HT1080 (cell line): Measurements from ENCODE around the gene ITGB5. TPM values are rescaled to one million over a fixed set of nuclear protein-coding genes. Genes with fewer than 3 reads are reported as not detected.

Experiments used
- DNase-seq: peaks from one replicate; pipeline ENCODE4 v3.0.0-alpha.2; 2015; ENCODE audit warnings: low read depth
- total RNA-seq: library from RNA; depleted of rRNA; stranded (reverse); fragments of >200 nt; shearing (Covaris generic); gene quantifications from 2 replicates; pipeline ENCODE4 v1.2.3, GENCODE V29; 2014

ITGB5 gene
- total RNA-seq, 1 experiment from 2014 or later, result 185 TPM

DNA sequence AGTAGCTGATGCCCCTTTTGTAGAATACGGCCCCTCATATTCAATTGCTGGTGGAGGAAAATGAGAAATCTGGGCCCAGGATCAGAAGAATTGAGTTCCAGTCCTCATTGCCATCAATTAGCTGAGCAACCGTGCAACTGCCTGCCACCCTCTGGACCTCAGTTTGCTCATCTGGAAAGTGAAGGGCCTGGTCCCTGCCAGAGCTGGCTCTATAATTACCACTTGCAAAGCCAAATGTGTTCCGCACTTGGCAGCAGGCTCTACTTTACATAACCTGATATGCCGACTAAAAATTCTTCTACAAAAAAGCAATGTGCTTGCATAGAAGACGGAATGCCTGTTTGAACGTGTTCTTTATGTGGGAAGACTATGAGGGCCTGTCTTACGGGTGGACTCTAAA is 8.6 kb upstream of the ITGB5 start:
- no peak for DNase-seq

DNA sequence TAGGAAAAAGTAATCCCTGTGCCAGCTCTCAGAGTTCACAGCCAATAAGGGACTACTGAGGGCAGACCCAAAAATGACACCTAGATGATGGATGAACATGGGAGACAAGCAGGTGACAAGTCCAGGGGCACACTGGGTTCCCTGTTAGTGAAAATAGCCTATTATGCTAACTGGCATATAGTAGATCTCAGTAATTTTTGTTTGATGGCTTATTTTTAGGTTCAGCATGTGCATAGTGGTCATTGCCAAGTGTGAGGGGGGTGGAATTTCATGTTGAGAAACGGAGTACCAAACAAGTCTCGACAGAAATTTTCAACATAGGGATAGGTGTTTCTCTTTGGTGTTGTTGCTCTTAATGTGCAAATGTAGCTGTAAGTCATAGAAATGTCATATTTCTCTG is 6.4 kb upstream of the ITGB5 start:
- DNase-seq, result no peak

DNA sequence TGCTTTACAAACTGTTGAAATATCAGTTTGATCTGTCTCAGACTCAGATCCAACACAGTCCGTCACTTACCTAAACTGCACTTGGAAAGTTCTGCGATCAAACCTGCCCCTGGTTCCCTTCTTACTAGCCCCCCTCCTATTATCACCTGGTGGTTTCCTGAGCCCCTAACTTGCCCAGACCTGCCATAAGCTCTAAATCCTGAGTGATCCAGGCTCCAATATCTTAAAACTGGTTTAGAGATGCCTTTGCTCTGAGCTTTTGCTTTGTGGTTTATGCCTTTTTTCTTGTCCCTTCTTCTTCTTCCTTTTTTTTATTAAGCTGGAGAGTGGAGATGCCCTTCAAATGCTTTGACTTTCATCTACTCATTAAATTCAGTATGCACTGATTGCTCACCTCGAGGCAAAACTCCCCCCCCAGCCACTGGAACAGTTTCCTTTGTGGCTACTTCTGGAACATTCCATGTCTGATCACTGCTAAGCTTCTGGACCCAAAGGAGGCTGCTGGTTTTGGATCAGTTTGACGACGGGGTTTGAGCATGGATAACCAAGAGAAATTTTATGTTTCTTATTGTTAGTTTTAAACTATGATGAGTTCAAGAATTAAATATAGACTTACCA is 3.5 kb upstream of the ITGB5 start:
- no peak for DNase-seq

DNA sequence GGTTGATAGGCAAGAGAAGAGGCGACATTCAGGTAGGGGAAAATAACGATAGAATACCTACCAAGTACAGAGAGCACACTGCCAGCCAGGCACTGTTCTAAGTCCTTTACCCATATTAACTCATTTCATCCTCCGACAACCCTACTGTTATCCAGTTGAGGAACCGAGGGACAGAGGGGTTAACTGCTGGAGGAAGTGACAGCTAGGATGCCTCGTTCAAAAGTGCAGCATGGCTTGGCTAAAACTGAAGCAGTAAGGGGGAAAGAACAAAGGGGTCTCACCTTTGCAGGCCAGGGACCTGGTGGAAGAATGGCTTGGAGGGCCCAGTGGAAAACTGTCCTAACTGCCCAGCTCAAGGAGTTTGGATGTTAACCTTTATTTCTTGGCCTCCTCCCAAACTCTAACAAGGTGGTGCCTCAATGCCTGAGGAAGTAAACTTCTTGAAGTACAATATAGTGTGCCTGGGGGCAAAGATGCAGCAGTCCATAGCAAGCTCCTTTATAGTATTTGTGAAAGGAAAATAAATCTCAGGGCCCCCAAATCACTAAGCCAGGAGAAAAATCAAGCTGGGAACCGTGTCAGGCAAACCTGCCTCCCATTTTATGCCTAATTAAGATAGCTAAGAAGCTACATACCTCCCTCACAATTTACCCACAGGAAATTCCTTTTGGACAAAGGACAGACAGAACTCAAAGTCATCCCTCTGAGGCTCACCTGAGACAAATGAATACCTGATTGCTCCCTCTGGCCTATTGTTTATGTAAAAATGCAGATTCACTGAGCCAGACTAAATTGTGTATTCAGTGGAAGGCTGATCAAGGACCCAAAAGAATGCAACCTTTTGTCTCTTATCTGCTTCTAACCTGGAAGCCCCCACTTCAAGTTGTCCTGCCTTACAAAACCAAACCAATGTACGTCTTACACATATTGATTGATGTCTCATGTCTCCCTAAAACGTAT is 1.6 kb upstream of the ITGB5 start:
- no peak for DNase-seq

DNA sequence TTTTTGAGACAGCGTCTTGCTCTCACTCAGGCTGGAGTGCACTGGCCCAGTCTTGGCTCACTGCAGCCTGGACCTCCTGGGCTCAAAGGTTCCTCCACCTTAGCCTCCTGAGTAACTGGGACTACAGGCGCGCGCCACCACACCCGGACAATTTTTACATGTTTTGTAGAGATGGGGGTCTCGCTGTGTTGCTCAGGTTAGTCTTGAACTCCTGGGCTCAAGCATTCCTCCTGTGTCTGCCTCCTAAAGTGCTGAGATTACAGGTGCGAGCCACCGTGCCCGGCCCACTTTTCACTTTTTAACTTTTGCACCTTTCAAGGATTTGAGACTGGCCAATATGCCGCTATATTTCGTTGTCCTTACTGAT is 750 bp upstream of the ITGB5 start:
- DNase-seq, result no peak

DNA sequence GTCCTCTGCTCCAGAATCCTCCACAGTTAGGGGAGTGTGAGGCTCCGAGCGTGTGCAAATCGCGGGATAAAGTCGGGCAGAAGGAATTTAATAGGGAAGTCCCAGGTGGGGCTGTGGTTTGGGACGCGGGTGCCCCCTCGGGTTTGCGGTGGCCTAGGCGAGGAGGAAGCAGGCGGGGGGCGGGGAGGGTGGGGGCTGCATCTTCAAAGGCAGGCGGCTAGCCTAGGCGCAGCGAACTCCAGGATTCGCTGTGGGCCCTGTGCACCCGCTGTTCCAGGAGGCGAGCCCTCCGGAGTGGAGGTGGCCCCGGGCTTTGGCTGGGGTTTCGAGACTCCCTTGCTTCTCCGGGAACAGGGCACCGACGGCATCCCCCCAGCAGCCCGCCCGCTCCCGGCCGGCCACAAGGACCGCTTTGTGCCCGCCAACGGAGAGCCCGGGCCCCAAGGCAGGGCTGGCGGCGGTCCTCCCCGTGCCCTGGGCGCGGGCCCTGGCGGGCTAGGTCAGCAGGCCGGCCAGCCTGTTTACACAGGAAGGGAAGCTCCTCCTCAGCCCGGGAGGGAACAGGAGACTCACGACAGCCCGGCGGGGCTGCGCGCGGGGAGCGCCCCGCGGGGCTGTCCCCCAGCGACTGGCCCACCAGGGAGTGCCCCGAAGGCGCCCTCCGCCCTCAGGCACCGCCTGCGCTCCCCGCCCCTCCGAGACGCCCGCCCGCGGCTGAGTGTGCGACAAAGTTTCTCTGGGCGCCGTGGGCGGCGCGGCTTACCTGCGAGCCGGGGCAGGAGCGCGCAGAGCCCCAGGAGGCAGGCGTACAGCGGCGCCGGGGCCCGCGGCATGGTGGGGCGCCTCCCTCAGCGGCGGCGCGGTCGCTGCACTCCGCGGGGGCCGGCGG is 753 bp downstream of the ITGB5 start:
- DNase-seq, result peak; percentile 72

DNA sequence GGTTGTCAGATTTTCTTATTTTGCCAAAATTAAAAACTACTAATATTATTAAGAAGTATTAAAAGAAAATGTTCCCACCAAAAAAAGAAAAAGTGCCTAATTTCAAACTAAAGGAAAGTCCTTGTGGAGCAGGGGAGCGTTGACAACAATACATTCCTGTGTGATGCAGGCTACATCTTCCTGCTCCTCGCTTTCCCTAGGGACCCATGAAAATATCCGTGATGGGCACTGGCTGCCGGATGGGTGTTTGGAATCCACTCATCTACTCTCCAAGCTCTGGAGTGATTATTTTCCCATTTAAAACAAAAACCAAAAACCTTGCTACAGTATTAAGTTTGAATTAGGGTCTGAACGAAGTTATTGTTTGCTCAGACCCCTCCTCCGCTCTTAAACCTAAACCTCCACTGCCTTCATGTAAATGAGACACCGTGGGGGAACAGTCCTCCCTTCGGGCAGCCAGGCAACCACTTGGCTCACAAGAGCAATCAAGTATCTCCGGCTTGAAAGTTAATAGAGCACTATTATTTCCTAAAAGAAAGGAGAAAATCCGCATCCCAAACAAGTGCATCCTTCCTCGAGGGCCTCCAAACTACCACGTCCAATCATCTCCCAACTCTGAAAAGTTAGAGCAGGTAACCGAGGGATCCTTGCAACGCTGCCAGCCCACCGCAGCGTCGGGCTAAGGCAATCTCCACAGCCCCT is 1.5 kb downstream of the ITGB5 start:
- peak; percentile 36 for DNase-seq

DNA sequence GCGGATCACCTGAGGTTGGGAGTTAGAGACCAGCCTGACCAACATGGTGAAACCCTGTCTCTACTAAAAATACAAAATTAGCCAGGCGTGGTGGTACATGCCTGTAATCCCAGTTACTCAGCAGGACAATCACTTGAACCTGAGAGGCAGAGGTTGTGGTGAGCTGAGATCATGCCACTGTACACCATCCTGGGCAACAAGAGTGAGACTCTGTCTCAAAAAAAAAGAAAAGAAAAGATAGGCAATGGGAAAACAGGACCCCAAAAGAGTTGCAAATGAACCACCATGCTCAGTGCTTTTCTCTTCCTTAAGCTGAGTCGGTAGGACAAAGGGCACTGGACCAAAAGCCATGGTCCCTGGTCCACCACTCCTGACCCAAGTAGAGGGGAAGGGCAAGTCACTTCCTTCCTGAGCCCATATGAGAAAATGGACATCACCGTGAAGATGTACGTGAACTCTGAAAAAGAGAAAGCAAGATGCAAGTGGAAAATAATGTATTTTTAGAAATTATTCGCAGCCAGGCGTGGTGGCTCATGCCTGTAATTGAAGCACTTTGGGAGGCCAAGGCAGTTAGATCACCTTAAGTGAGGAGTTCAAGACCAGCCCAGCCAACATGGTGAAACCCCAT is 2.6 kb downstream of the ITGB5 start:
- peak; percentile 46 for DNase-seq

DNA sequence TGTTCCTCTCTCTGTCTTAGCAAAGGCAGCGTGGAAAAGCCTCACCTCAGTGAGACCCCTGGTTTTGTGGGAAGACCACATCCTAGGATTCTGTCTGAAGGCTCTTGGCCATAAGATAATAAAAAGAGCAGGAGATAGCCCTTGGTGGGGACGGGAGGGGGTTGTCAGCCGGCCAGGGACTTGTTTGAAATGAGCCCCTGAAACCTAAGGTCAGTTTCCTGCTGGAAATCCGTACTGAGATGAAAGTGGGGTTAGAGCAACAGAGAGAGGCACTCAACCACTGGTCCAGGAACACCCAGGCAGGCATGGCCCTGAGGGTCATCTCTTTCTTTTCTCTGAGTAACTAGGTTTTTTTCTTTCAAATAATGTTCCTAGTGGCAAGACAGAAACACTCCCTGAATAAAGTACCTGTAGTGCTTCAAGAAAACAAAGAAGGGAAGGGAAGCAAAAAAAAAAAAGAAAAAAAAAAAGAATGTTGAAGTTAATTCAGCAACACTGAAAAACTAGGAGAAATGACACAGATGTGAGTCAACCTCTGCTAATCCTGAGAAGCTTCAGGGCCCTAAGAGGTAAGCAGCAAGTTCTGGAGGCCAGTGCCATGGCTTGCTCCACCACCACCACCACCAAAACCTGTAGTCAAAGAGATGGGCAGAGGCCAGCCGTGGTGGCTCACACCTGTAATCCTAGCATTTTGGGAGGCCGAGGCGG is 3.2 kb downstream of the ITGB5 start:
- DNase-seq, result peak; percentile 86

DNA sequence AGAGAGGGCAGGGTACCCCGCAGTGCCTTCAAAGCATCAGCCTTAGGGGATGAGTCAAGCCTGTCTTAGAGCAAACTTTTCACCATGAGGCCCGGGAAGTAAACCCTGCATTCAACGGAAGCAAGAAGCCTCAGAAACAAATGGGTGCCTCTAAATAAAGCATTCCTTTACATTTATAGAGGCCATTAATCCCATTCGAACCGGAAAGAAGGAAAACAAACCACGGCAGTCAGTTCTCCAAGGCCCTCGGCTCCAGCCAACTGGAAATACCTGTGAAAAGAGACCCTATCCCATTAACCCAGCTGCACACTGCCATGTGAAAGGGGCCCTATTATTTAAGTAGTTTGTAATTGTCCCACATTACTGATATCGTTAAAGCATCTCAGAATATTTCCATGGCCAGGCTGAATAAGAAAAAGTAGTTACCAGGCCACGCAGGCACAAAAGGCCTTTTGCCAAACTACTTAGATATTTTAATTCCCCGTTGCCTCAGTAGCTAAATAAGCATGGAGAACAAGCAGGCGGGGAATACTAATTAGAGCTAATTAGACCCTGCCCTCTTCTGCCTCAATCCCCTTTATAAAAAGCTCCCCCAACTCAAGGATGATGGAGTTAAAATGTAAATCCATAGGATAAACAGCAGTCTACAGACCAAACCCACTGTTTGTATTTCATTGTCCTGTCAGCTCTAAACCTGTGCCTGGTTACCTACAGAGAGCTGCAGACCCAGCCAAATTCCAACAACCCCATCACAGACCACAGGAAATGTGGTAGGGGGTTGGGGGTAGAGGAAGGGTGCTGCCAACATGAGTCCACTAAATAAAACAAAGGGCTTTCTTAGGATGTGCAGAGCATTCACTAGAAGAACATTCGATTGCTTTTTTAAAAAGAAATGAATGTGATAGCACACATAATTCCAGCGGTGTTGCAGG is 4.1 kb downstream of the ITGB5 start:
- DNase-seq, result no peak

DNA sequence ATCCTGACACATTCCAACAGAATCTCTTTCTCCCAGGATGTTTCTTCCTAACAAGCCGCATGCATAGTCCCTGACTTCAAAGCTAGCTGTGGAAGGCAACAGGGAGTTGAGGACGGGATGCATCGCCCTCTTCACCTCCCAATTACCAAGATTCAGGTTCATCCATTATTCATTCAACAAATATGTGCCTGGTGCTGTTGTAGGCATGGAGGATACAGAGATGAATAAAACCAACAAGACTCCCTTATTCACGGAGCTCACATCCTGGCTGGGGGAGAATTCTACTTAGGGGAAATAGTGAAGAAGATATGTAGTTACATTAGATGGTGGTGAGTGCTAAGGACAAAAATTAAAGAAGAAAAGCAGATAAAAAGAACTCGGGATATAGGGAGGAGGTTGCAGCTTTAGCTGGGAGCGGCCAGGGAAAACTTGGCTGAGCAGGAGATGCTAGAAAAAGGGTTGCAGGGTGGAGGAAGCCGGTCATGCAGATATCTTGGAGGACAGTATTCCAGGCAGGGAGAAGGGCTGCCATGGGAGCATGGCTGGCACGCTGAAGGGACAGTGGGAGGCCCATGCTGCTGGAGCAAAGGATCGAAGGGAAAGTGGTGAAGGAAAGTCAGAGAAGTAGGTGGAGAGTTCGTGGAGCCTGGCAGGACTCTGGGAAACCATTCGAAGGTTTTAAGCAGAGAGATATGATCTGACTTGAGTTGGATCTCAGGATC is 5.0 kb downstream of the ITGB5 start:
- peak; percentile 28 for DNase-seq

DNA sequence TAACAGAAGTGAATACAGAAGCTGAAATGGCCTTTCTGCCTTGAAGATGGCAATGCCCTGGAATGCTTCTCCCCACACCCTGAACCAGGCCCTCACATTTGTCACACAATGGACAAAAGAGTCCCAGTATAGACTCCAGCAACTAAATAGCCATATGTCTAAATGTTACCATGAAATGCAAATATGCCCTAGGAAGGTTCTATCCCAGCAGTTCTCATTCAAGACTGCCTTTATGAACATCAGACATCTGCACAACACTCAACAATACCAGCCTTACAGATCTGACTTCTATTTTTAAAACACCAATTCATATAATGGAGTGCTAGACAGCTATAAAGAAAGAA is 7.9 kb downstream of the ITGB5 start:
- no peak for DNase-seq

DNA sequence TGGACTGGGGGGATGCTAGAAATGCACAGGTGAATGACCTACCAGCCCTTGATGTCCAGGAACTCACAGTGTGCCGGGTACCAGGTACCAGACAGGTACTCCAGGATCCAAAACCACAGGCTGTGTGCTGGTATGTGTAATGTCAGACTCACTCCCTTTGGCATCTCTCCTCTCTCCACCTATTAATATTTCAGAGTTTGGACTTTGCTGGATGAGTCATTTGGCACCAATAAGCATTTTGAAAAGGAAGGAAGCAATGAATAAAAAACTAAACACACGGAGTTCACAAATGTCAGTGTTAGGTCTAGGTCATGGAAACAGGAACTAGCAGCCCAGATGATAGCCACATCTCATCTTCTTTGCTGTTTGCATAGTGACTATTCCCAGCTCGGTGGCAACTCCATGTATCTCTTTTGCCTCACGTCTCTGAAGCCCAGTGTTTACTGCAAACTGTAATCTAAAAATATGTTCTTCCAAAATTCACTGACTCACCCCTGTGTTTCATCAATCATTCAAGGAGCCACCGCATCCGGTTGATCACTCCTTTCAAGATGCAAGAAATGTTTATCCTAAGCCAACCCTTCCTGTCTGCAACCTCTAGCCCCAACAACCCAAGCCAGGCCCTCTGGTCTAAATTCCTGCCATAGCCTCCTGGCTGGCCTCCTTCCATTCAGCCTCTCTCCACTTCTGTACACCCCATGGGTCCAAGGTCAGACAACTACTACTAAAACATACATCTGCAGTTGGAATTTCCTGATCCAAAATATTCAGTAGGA is 8.4 kb downstream of the ITGB5 start:
- DNase-seq, result peak; percentile 100

DNA sequence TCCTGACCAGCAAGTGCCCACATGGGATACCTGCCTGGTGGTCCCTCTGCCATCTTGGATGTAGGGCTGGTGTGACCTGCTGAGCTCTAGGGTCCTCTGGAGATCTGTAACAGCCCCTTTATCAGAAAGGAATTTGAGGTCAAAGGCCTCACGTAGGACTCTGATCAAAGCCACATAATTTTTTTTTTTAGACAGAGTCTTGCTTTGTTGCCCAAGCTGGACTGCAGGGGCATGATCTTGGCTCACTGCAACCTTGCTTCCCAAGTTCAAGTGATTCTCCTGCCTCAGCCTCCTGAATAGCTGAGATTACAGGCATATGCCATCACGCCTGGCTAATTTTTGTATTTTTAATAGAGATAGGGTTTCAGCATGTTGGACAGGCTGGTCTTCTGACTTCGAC is 9.5 kb downstream of the ITGB5 start:
- no peak for DNase-seq

DNA sequence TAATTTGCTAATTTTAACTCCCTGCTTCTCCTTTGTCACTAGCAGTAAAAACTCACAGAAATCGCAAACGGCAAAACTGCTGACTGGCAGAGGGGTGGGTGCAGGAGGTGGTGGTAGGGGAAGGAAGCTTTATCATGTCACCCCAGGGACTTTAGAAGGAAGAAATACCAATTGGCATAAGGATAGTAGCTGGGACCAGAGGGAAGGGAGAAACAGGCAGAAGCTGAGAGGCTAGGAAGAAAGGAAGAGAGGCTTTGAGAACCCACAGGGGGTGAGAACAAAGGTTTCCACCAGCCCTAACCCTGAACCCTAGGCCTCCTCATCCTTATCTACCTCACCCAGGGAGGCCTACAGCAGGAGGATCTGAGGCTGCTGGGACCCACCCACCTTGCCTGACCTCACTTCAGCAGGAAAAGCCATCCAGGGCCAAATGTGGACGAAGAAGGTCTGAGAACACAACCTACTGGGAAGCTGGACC is 10.7 kb downstream of the ITGB5 start:
- DNase-seq, result no peak

DNA sequence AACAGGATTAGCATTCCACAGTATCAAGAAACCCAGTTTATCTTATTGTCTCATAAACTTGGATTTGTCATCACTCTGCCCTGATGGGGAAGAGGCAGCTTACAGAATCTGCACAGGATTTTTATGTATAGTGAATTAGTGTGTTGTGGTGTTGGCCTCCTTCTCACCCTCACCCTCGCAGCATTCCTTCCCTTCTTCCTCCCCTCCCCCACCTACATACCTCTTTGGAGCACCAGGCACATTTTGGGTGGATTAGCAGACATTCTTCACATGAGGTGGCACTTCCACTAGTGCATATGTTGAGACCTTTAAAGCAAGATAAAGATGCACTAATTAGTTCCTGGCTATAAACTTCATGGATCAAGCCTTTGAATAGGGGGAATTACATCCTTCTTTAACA is 13.9 kb downstream of the ITGB5 start:
- DNase-seq, result no peak

DNA sequence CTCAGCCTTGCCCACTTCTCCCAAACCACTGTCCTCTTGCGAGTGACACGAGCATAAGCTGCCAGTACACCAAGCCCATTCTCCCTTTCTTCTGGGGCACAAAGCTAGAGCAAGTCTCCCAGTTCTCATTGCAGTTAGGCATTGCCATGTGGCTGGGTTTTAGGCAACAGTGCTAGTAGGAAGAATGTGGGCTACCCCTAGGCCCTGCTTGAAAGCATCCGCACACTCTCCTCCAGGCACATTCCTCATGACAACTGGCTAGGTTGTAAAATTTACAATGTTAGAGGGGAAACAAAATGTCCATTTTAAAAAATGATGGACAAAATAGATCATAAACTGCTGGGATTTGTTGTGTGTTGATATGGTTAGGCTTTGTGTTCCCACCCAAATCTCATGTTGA is 19.7 kb downstream of the ITGB5 start:
- no peak for DNase-seq

DNA sequence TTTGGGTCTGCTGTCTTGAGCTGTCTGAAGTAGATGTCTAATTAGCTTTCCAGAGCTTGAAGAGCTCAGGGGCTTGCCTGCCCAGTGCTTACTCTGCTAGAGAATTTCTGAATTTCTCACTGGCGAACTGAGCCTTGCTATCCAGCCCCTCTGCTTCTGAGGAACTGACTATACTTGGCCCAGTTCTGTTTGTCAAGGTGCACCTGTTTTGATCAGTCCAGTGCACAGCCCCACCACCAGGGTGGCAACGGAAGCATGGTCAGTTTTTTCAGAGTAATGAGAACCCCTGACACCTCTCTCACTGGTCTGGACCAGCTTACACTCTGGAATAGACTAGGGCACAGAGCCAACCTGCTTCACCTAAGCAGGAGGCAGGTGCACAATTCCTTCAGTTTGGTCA is 25.2 kb downstream of the ITGB5 start:
- DNase-seq, result no peak
